Panc1 (cell line): ENCODE results near the gene BRD4. TPM values are rescaled to one million over a fixed set of nuclear protein-coding genes. Genes with fewer than 3 reads are reported as not detected.

Source experiments
- ATAC-seq: fragments of 200-7000 bp; cut with Tn5 transposase; 2 replicates; pipeline ENCODE4 v1.9.1; 2020; ENCODE audit warnings: mild to moderate bottlenecking, moderate library complexity
- BruUV-seq: library from RNA; stranded (reverse); fragments of 400-500 nt; replicated peaks from 2 replicates; lab custom pipeline; 2021; lab: Mats Ljungman, UMichigan
- CTCF ChIA-PET: fragments of 300-600 bp; sonication (Branson Sonifier 250); formaldehyde crosslinking; loops from one replicate; lab custom pipeline; 2022; ENCODE audit warnings: antibody characterized with exemption; lab: Charles Lee
- POLR2A ChIA-PET: fragments of 300-600 bp; sonication (Branson Sonifier 250); formaldehyde crosslinking; loops from one replicate; lab custom pipeline; 2022; ENCODE audit warnings: antibody characterized with exemption; lab: Charles Lee
- DNase-seq: peaks from one replicate; pipeline ENCODE4 v3.0.0-alpha.2; 2010; ENCODE audit warnings: low read depth, low spot score
- H3K27ac ChIP-seq: 2 replicates; pipeline ENCODE4 v1.5.1; 2011; ENCODE audit warnings: mild to moderate bottlenecking, low read length, inconsistent platforms
- H3K27me3 ChIP-seq: fragments of 200-500 bp; sonication (Bioruptor generic); 2 replicates; pipeline ENCODE4 v1.6.0; 2014; ENCODE audit warnings: low read length, inconsistent platforms; ENCODE audit not compliant: control insufficient read depth, insufficient read depth
- H3K36me3 ChIP-seq: fragments of 200-500 bp; sonication (Bioruptor generic); 2 replicates; pipeline ENCODE4 v1.5.1; 2014; ENCODE audit warnings: inconsistent platforms, mild to moderate bottlenecking, low read length, moderate library complexity; ENCODE audit not compliant: control insufficient read depth, insufficient read depth
- H3K4me1 ChIP-seq: 2 replicates; pipeline ENCODE4 v1.5.1; 2011; ENCODE audit warnings: inconsistent platforms, mild to moderate bottlenecking, low read length, moderate library complexity; ENCODE audit not compliant: control insufficient read depth, insufficient read depth
- H3K4me3 ChIP-seq, 2 experiments: 2 replicates each; pipeline ENCODE4 v1.5.1; 2011 to 2012; ENCODE audit warnings: low read depth in 2 of 2, low read length in 2 of 2, mild to moderate bottlenecking in 2 of 2, inconsistent platforms in 1 of 2, moderate library complexity in 1 of 2
- H3K9me3 ChIP-seq: fragments of 200-500 bp; sonication (Bioruptor generic); 2 replicates; pipeline ENCODE4 v1.5.1; 2014; ENCODE audit warnings: low read depth, mild to moderate bottlenecking, inconsistent platforms, low read length, moderate library complexity; ENCODE audit not compliant: control insufficient read depth, insufficient read depth
- CTCF ChIP-seq: fragments of 450-650 bp; IDR thresholded peaks from 2 replicates; pipeline ENCODE4 v1.5.1; 2017; ENCODE audit warnings: mild to moderate bottlenecking
- POLR2AphosphoS5 ChIP-seq: IDR thresholded peaks from 2 replicates; pipeline ENCODE4 v1.6.1; 2012; ENCODE audit warnings: mild to moderate bottlenecking, low read depth, low read length, moderate library complexity
- SIN3A ChIP-seq: IDR thresholded peaks from 2 replicates; pipeline ENCODE4 v1.6.1; 2012; ENCODE audit warnings: low read depth, mild to moderate bottlenecking, low read length, moderate library complexity, borderline replicate concordance; ENCODE audit not compliant: insufficient read depth
- TCF7L2 ChIP-seq: IDR thresholded peaks from 2 replicates; pipeline ENCODE4 v1.6.1; 2011; ENCODE audit warnings: mild to moderate bottlenecking, low read depth, low read length, inconsistent platforms
- in situ Hi-C: cut with HindIII; loops from 2 replicates; pipeline ENCODE4 v1.10.0; 2016; ENCODE audit warnings: low sequenced_read_pairs, low pct_unique_long_range_greater_than_20kb
- intact Hi-C: fragments of 100-400 bp; cut with micrococcal nuclease; formaldehyde crosslinking; loops from one replicate; pipeline ENCODE4 v1.10.0; 2022; ENCODE audit not compliant: unreplicated experiment
- total RNA-seq: library from RNA; stranded (reverse); gene quantifications from one replicate; pipeline ENCODE4 v1.2.1, GENCODE V29; 2021; ENCODE audit not compliant: unreplicated experiment
- TF ChIP-seq, protein P1 (sequence below), 2 experiments: IDR thresholded peaks; 2 replicates each; pipeline ENCODE4 v1.6.1; 2011 to 2012; ENCODE audit warnings: low read depth in 2 of 2, control low read depth in 1 of 2, low read length in 1 of 2, mild to moderate bottlenecking in 1 of 2, moderate library complexity in 1 of 2; ENCODE audit not compliant: insufficient read depth in 1 of 2

Gene BRD4
- total RNA-seq, 1 experiment from 2014 or later = 102 TPM

DNA sequence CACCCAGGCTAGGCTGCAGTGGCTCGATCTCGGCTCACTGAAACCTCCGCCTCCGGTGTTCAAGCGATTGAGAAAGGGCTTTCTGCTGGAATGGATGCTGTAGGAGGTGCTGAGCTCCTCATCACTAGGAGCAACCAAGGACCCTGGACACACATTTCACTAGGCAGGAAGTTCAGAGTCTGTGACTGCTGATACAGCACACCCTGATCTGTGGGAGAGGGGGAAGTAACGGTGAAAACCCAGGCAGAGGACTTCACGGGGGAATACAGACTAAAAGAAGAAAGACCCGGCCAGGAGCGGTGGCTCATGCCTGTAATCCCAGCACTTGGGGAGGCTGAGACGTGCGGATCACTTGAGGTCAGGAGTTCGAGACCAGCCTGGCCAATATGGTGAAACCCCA, 119.6 kb downstream of the BRD4 start:
- TF ChIP-seq TCF7L2 = no peak
- no peak for TF ChIP-seq CTCF
- TF ChIP-seq, protein P1, sequence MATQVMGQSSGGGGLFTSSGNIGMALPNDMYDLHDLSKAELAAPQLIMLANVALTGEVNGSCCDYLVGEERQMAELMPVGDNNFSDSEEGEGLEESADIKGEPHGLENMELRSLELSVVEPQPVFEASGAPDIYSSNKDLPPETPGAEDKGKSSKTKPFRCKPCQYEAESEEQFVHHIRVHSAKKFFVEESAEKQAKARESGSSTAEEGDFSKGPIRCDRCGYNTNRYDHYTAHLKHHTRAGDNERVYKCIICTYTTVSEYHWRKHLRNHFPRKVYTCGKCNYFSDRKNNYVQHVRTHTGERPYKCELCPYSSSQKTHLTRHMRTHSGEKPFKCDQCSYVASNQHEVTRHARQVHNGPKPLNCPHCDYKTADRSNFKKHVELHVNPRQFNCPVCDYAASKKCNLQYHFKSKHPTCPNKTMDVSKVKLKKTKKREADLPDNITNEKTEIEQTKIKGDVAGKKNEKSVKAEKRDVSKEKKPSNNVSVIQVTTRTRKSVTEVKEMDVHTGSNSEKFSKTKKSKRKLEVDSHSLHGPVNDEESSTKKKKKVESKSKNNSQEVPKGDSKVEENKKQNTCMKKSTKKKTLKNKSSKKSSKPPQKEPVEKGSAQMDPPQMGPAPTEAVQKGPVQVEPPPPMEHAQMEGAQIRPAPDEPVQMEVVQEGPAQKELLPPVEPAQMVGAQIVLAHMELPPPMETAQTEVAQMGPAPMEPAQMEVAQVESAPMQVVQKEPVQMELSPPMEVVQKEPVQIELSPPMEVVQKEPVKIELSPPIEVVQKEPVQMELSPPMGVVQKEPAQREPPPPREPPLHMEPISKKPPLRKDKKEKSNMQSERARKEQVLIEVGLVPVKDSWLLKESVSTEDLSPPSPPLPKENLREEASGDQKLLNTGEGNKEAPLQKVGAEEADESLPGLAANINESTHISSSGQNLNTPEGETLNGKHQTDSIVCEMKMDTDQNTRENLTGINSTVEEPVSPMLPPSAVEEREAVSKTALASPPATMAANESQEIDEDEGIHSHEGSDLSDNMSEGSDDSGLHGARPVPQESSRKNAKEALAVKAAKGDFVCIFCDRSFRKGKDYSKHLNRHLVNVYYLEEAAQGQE (IDR thresholded peaks at IDR 0.05; ENCODE audit: insufficient read depth in 1 of 2, low read depth in 2 of 2, low read length in 1 of 2) = no peak
- TF ChIP-seq SIN3A = no peak
- TF ChIP-seq POLR2AphosphoS5 = no peak
- Histone ChIP-seq H3K4me3 (no peak overlapping the region), H3K27me3 (no peaks in the 10 kb centered on the region), H3K36me3 (no peaks in the 10 kb centered on the region), H3K4me1 (no peaks in the 10 kb centered on the region), H3K9me3 (no peaks in the 10 kb centered on the region), H3K27ac (no peak overlapping the region)
- no peak for DNase-seq
- in situ Hi-C loops (no loop called here), intact Hi-C loops (no loop called here)
- POLR2A ChIA-PET = no interaction called here
- no TSS peak for BruUV-seq
- no peak for ATAC-seq
- CTCF ChIA-PET = no interaction called here

DNA sequence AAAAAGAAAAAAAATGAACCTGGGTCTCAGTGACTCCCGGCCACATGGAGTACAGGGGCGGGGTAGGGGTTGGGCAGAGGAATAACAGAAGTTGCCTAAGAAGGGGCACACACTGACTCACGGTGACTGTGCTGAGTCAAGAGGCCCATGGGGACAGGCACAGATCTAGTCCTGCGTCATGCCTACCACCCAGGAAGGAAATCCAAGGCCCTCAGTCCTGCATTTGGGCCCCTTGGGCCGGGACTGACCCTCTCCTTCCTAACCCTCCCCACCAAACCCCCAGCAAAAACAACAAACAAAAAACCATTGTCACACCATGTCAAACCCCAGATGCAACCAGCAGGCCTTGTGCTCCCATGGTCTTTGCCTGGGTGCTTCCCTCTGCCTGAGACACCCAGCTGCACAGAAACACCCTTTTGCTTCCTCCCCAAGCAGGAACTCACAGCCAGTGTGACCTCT, 122.0 kb downstream of the BRD4 start:
- H3K27me3 ChIP-seq = no peaks in the 10 kb centered on the region
- no peak overlapping the region for H3K27ac ChIP-seq
- no peaks in the 10 kb centered on the region for H3K4me1 ChIP-seq
- BruUV-seq = no TSS peak
- H3K9me3 ChIP-seq = no peaks in the 10 kb centered on the region
- no peak overlapping the region for H3K4me3 ChIP-seq
- ChIA-PET POLR2A (no interaction called here), CTCF (no interaction called here)
- ATAC-seq (no peak), DNase-seq (no peak)
- TF ChIP-seq, protein P1 (IDR thresholded peaks at IDR 0.05; ENCODE audit: insufficient read depth in 1 of 2, low read depth in 2 of 2, low read length in 1 of 2) = no peak
- no peak for TF ChIP-seq CTCF
- TF ChIP-seq SIN3A = no peak
- no peak for TF ChIP-seq TCF7L2
- no peak for TF ChIP-seq POLR2AphosphoS5
- intact Hi-C loops = no loop called here
- in situ Hi-C loops = no loop called here
- no peaks in the 10 kb centered on the region for H3K36me3 ChIP-seq
